ENCODE results near the gene ZMYND15. TPM values are rescaled to one million over a fixed set of nuclear protein-coding genes. Genes with fewer than 3 reads are reported as not detected.

Gene ZMYND15
- total and polyA plus RNA-seq, 2 of the 4 experiments (the other 2 are of a cell fraction) = 0.07 TPM; not detected in 1

DNA sequence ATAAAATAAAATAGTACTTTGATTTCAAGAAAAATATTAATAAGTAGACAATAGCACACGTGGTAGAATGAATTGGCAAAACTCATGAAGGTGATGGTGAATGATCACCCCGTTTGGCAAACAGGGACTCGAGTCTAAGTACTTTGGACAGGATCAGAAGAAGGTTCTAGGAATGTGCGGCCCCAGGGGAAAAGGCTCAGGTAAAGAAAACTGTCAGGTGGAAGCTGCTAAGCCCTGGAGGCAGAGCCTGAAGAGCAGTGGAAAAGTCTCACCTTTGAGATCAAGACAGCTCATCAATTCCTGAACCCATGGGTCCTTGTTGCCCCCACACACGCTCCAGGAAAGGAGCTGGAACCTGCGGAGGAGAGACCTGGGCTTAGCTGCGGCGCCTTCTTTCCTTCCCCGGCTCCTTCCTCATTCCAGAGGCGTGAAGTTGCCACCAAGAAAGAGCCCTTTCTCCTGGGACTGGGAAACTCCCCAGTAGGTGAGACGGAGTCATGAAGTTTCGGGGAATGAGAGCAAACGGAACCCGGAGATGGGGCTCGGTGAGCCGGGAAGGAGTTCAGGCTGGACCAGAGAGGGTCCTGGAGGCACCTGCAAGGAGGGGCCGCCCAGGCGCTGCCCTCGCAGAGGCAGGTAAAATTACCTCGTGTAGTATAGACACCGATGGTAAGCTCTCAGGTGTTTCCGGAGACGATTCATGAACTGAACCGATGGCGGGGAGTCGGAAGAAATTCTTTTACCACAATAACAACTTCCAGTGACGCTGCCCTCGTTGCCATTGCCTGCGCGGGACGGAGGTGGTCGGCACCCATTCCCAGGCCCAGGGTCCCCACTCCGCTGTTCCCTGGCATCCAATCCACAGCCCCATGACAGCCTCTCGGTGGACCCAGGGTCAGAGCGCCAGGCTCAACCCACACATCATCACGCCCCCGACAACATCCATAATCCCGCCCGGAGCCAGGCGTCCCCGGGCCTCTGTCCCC, 1.2 kb upstream of the ZMYND15 start (continued):
- TF ChIP-seq FOS (IDR thresholded peaks at IDR 0.05; ENCODE audit: low read depth, low read length) (no peak), SMC3 (IDR thresholded peaks at IDR 0.05; ENCODE audit: low read depth, low read length) (no peak)

GRCh38 chr17:4740025-4740351, 355 bp downstream of the ZMYND15 start:
- Histone ChIP-seq H4K91ac (ENCODE audit: insufficient read depth, low read depth, low read length) (no peak overlapping the region), H4K8ac (ENCODE audit: low read depth in 2 of 2, low read length in 2 of 2) (no peak overlapping the region), H2BK120ac (ENCODE audit: low read depth, low read length) (no peak overlapping the region), H3K27me3 (ENCODE audit: control insufficient read depth, insufficient read depth, low read length) (peaks cover 64% of the 10 kb centered on the region), H2BK15ac (ENCODE audit: low read depth, low read length) (no peak overlapping the region), H3K79me1 (ENCODE audit: low read depth in 1 of 2, low read length in 2 of 2) (no peaks in the 10 kb centered on the region), H3K4me3 (ENCODE audit: insufficient read depth, low read depth, low read length) (peak overlapping the region; percentile 90), H3K27ac (ENCODE audit: insufficient read depth, low read length) (no peak overlapping the region), H4K20me1 (ENCODE audit: insufficient read depth, low read length) (no peaks in the 10 kb centered on the region), H3K4me2 (ENCODE audit: low read depth, low read length) (peak overlapping the region; percentile 41), H3K9me3 (ENCODE audit: control insufficient read depth, insufficient read depth, low read length) (no peaks in the 10 kb centered on the region), H3K14ac (replicated peaks; ENCODE audit: low read depth, low read length) (no peak overlapping the region), H2AFZ (replicated peaks; ENCODE audit: low read length, poor library complexity) (peak overlapping the region; percentile 93), H3K23ac (ENCODE audit: low read depth, low read length) (0 out of 2 replicates have a peak overlapping the region, but pooled peaks have one; percentile 7), H3K18ac (ENCODE audit: low read depth, low read length) (no peak overlapping the region), H3K9me1 (ENCODE audit: insufficient read depth, low read length) (no peaks in the 10 kb centered on the region), H2BK5ac (ENCODE audit: low read depth, low read length, poor library complexity, severe bottlenecking) (no peak overlapping the region), H3K56ac (ENCODE audit: extremely low read depth, insufficient read depth, low read length) (no peak overlapping the region), H3K4ac (ENCODE audit: low read depth, low read length) (no peak overlapping the region), H2BK20ac (ENCODE audit: low read depth, low read length) (no peak overlapping the region), H2AK9ac (replicated peaks; ENCODE audit: low read depth, low read length, poor library complexity) (no peak overlapping the region), H2AK5ac (ENCODE audit: low read depth, low read length) (no peak overlapping the region), H4K5ac (ENCODE audit: low read depth, low read length) (no peak overlapping the region), H3K36me3 (ENCODE audit: control insufficient read depth, insufficient read depth, low read length) (no peaks in the 10 kb centered on the region), H3K9ac (ENCODE audit: low read depth, low read length) (no peak overlapping the region), H3K4me1 (ENCODE audit: control insufficient read depth, insufficient read depth, low read length) (peaks cover 7% of the 10 kb centered on the region; the same call in 1 of the 2 replicates)
- 9% methylated on average over 2 of the region's 13 CpGs; no CpG with 5 or more reads in 1 of the 2 experiments for whole genome bisulfite sequencing, 2 experiments (ENCODE audit: extremely low coverage in 2 of 2, insufficient read length in 1 of 2)
- dilution Hi-C loops (cut with HindIII; ENCODE audit: low sequenced_read_pairs, unreplicated experiment) (no loop called here), in situ Hi-C loops (cut with MboI; ENCODE audit: low sequenced_read_pairs) (no loop called here), intact Hi-C loops (cut with micrococcal nuclease) (no loop called here)
- BruUV-seq (replicated peaks) = no TSS peak
- DNase-seq (no peak), ATAC-seq (ENCODE audit: low read depth) (no peak)
- ChIA-PET CTCF (no interaction called here), POLR2A (ENCODE audit: unreplicated experiment) (no interaction called here)
- TF ChIP-seq ELK1 (IDR thresholded peaks at IDR 0.05; ENCODE audit: borderline replicate concordance, low read depth, low read length) (no peak), CEBPB (IDR thresholded peaks at IDR 0.05; ENCODE audit: low read depth, low read length) (no peak), SMC3 (IDR thresholded peaks at IDR 0.05; ENCODE audit: low read depth, low read length) (no peak), MAFK (IDR thresholded peaks at IDR 0.05; ENCODE audit: low read depth, low read length) (no peak), USF2 (IDR thresholded peaks at IDR 0.05; ENCODE audit: low read depth, low read length) (no peak), FOS (IDR thresholded peaks at IDR 0.05; ENCODE audit: low read depth, low read length) (no peak), RCOR1 (IDR thresholded peaks at IDR 0.05; ENCODE audit: insufficient replicate concordance, low read length) (no peak), RAD21 (IDR thresholded peaks at IDR 0.05; ENCODE audit: low read length) (no peak), NFE2L2 (IDR thresholded peaks at IDR 0.05; ENCODE audit: low read depth, low read length) (no peak), CHD1 (IDR thresholded peaks at IDR 0.05; ENCODE audit: low read depth, low read length) (no peak)
- TF ChIP-seq, protein P1, sequence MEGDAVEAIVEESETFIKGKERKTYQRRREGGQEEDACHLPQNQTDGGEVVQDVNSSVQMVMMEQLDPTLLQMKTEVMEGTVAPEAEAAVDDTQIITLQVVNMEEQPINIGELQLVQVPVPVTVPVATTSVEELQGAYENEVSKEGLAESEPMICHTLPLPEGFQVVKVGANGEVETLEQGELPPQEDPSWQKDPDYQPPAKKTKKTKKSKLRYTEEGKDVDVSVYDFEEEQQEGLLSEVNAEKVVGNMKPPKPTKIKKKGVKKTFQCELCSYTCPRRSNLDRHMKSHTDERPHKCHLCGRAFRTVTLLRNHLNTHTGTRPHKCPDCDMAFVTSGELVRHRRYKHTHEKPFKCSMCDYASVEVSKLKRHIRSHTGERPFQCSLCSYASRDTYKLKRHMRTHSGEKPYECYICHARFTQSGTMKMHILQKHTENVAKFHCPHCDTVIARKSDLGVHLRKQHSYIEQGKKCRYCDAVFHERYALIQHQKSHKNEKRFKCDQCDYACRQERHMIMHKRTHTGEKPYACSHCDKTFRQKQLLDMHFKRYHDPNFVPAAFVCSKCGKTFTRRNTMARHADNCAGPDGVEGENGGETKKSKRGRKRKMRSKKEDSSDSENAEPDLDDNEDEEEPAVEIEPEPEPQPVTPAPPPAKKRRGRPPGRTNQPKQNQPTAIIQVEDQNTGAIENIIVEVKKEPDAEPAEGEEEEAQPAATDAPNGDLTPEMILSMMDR (conservative IDR thresholded peaks at IDR 0.05; ENCODE audit: low read depth, low read length) = no peak
